Measurements from ENCODE around the gene NEUROG1.

DNA sequence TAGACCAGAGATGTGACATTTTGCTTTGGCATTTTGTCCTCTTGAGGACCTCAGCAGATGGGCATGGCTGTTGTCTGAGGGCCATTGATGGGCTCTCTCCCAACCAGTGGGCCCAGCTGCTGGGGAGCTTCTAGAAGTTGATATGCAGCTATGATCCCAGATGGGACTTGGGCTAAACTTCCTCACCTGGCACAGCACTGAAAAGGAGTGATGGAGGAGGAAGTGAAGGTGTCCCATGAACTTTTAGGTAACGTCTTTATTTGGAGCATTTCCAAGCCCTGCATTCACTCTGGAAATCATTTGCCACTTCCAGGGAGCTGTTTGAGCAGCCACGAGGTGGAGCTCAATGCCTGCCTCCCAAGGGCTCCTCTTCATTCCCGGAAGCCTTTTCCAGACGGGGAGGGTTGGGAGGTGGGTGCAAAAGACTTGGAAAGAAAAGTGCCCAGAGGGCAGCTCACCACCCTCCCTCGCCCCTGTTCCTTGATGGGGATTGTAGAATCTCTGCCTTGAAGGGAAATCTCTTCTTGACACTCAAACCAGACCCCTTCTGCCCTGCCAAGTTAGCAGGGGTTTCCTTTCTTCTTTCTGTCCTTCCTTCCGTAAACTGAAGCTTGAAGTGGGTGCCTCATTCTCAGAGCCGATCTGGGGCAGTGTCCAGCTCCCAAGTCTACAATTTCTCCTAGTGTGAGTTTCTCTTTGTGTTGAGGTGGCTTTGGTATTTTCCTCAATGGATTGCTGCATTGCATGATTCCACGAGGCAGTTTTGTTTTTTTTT, 18.1 kb upstream of the NEUROG1 start:
- no peak for TF ChIP-seq POLR2A (IDR thresholded peaks at IDR 0.05)
- TF ChIP-seq, protein P1, sequence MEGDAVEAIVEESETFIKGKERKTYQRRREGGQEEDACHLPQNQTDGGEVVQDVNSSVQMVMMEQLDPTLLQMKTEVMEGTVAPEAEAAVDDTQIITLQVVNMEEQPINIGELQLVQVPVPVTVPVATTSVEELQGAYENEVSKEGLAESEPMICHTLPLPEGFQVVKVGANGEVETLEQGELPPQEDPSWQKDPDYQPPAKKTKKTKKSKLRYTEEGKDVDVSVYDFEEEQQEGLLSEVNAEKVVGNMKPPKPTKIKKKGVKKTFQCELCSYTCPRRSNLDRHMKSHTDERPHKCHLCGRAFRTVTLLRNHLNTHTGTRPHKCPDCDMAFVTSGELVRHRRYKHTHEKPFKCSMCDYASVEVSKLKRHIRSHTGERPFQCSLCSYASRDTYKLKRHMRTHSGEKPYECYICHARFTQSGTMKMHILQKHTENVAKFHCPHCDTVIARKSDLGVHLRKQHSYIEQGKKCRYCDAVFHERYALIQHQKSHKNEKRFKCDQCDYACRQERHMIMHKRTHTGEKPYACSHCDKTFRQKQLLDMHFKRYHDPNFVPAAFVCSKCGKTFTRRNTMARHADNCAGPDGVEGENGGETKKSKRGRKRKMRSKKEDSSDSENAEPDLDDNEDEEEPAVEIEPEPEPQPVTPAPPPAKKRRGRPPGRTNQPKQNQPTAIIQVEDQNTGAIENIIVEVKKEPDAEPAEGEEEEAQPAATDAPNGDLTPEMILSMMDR (IDR thresholded peaks at IDR 0.05 in 4 of 5, conservative IDR thresholded peaks at IDR 0.05 in 1 of 5): no peak

All from gastrocnemius medialis (tissue), 4 donors.